Breast epithelium (tissue), 4 donors: Measurements from ENCODE around the gene UPP2. TPM values are rescaled to one million over a fixed set of nuclear protein-coding genes. Genes with fewer than 3 reads are reported as not detected.

Experiments
- DNase-seq, 2 donors: peaks; one replicate each; pipeline ENCODE4 v3.0.0-alpha.2; 2019; ENCODE audit warnings: low spot score in 2 of 2
- H3K27ac ChIP-seq, 2 donors: fragments of 200-600 bp; sonication (generic) in 1 of 2; one replicate each; pipeline ENCODE4 v1.5.1; 2016 to 2019; ENCODE audit warnings: mild to moderate bottlenecking in 1 of 2
- H3K27me3 ChIP-seq, 2 donors: fragments of 200-600 bp; sonication (generic) in 1 of 2; one replicate each; pipeline versions ENCODE4 v1.5.1 to v1.6.0; 2017 to 2019; ENCODE audit warnings: control low read depth in 1 of 2, mild to moderate bottlenecking in 1 of 2
- H3K36me3 ChIP-seq: fragments of 200-600 bp; one replicate; pipeline ENCODE4 v1.5.1; 2019
- H3K4me1 ChIP-seq, 2 donors: fragments of 200-600 bp; sonication (generic); one replicate each; pipeline ENCODE4 v1.5.1; 2016 to 2019; ENCODE audit warnings: control low read depth in 1 of 2
- H3K4me3 ChIP-seq, 3 donors: fragments of 200-600 bp; sonication (generic); 1 replicate in 2 of 3; 2 replicates in 1 of 3; pipeline ENCODE4 v1.5.1; 2016 to 2019; ENCODE audit warnings: mild to moderate bottlenecking in 3 of 3, moderate library complexity in 2 of 3
- H3K9me3 ChIP-seq, 2 donors: fragments of 200-600 bp; sonication (generic) in 1 of 2; one replicate each; pipeline ENCODE4 v1.5.1; 2016 to 2019; ENCODE audit warnings: control low read depth in 1 of 2
- CTCF ChIP-seq, 3 donors: fragments of 450-650 bp; IDR thresholded peaks; one replicate each; pipeline ENCODE4 v1.5.1; 2016 to 2017; ENCODE audit warnings: antibody characterized with exemption in 3 of 3, mild to moderate bottlenecking in 3 of 3, moderate library complexity in 3 of 3
- POLR2A ChIP-seq: fragments of 450-650 bp; IDR thresholded peaks from one replicate; pipeline ENCODE4 v1.6.1; 2016; ENCODE audit warnings: antibody characterized with exemption, mild to moderate bottlenecking, moderate library complexity
- POLR2AphosphoS5 ChIP-seq, 3 donors: sonication (generic); formaldehyde crosslinking; IDR thresholded peaks; one replicate each; pipeline ENCODE4 v1.6.1; 2017; ENCODE audit warnings: antibody characterized with exemption in 3 of 3
- intact Hi-C: fragments of 100-400 bp; cut with DNase I; formaldehyde crosslinking; loops from one replicate; pipeline ENCODE4 v1.15.1; 2023; ENCODE audit warnings: low total_unique reads
- total RNA-seq, 3 donors: library from RNA; depleted of rRNA; stranded (reverse); fragments of >200 nt; gene quantifications; one replicate each; pipeline ENCODE4 v1.1.0, GENCODE V29; 2016

UPP2 gene
- total RNA-seq, 3 donors from 2014 or later: 0.16 TPM; not detected in 2

DNA sequence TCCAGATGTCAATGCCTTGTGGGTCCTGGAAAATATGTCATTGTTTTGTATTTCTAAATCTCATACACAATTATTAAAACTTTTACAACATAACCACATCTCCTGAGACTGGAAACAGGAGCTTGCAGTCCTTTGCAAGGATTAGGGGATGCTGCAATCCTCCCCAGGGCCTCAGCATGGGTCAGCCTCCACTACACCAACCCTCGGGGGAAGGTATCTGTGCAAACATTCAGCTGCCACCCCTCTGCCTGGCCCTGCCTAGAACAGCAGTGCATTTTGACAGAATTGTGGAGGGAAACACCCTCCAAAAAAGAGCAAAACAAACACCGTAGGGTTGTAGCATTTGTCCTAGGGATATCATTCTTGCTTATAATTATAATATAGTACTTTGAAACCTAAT lies 4.2 kb upstream of the UPP2 start:
- H3K4me3 ChIP-seq: no peak overlapping the region
- TF ChIP-seq CTCF (IDR thresholded peaks at IDR 0.05) (no peak), POLR2A (no peak), POLR2AphosphoS5 (IDR thresholded peaks at IDR 0.05) (no peak)
- no peak overlapping the region for H3K27ac ChIP-seq
- no peaks in the 10 kb centered on the region for H3K27me3 ChIP-seq
- H3K9me3 ChIP-seq: no peaks in the 10 kb centered on the region
- intact Hi-C loops: no loop called here
- DNase-seq: no peak
- H3K4me1 ChIP-seq: no peaks in the 10 kb centered on the region
- H3K36me3 ChIP-seq: no peaks in the 10 kb centered on the region

- TF ChIP-seq POLR2AphosphoS5 (IDR thresholded peaks at IDR 0.05) (no peak), POLR2A (no peak), CTCF (IDR thresholded peaks at IDR 0.05) (no peak)
- intact Hi-C loops: no loop called here
- no peak for DNase-seq
- H3K4me1 ChIP-seq: no peaks in the 10 kb centered on the region
- H3K36me3 ChIP-seq: no peaks in the 10 kb centered on the region
- no peaks in the 10 kb centered on the region for H3K27me3 ChIP-seq
- no peak overlapping the region for H3K27ac ChIP-seq
- H3K4me3 ChIP-seq: no peak overlapping the region
- H3K9me3 ChIP-seq: no peaks in the 10 kb centered on the region
Measured at GRCh38 chr2:158098178-158098577, 3.5 kb upstream of the UPP2 start.

GRCh38 chr2:158099716-158100115 lies 2.0 kb upstream of the UPP2 start:
- Histone ChIP-seq H3K9me3 (no peaks in the 10 kb centered on the region), H3K4me1 (no peaks in the 10 kb centered on the region), H3K36me3 (no peaks in the 10 kb centered on the region), H3K27ac (no peak overlapping the region), H3K27me3 (no peaks in the 10 kb centered on the region), H3K4me3 (no peak overlapping the region)
- DNase-seq: no peak
- intact Hi-C loops: no loop called here
- TF ChIP-seq CTCF (IDR thresholded peaks at IDR 0.05) (no peak), POLR2A (no peak), POLR2AphosphoS5 (IDR thresholded peaks at IDR 0.05) (no peak)

- no peaks in the 10 kb centered on the region for H3K9me3 ChIP-seq
- intact Hi-C loops: no loop called here
- H3K36me3 ChIP-seq: no peaks in the 10 kb centered on the region
- no peak overlapping the region for H3K4me3 ChIP-seq
- DNase-seq: no peak
- no peaks in the 10 kb centered on the region for H3K27me3 ChIP-seq
- TF ChIP-seq POLR2A (no peak), CTCF (IDR thresholded peaks at IDR 0.05) (no peak), POLR2AphosphoS5 (IDR thresholded peaks at IDR 0.05) (no peak)
- no peak overlapping the region for H3K27ac ChIP-seq
- no peaks in the 10 kb centered on the region for H3K4me1 ChIP-seq
Measured at GRCh38 chr2:158100411-158100810, 1.3 kb upstream of the UPP2 start.

DNA sequence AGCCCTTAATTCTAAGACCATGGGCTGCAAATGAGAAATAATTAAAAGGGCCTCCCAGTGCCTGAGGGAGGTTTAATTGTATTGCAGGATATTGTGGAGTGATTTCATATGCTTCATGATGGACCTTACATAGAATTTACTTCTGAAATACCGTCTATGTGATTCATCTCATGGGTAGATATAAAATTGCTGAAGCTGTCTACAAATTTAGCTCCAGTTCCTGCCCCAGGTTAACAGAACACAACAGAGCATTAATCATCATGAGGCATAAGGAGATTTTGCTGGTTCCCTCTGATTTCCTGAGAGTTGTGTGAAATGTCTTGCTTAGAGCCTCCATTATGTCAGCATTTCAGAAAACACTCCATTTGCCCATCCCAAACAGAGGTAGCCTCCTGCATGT lies 770 bp downstream of the UPP2 start:
- TF ChIP-seq POLR2AphosphoS5 (IDR thresholded peaks at IDR 0.05): no peak
- TF ChIP-seq POLR2A: no peak
- no peak for TF ChIP-seq CTCF (IDR thresholded peaks at IDR 0.05)
- H3K4me3 ChIP-seq: no peak overlapping the region
- H3K27me3 ChIP-seq: no peaks in the 10 kb centered on the region
- H3K9me3 ChIP-seq: no peaks in the 10 kb centered on the region
- intact Hi-C loops: no loop called here
- H3K4me1 ChIP-seq: no peaks in the 10 kb centered on the region
- H3K36me3 ChIP-seq: no peaks in the 10 kb centered on the region
- H3K27ac ChIP-seq: no peak overlapping the region
- DNase-seq: no peak
